ENCODE results near the gene RIPK4. TPM values are rescaled to one million over a fixed set of nuclear protein-coding genes. Genes with fewer than 3 reads are reported as not detected.
A peak's percentile ranks its signal among the peaks of the same experiment; 100 is the strongest.
"Not testable (repeated sequence)": the region's sequence is repeated elsewhere in the genome, so short reads cannot be mapped to it uniquely, and the experiment has no call there.

The RIPK4 gene
- total RNA-seq, 3 donors from 2014 or later: 15.7 to 30.3 TPM; not detected in 1

DNA sequence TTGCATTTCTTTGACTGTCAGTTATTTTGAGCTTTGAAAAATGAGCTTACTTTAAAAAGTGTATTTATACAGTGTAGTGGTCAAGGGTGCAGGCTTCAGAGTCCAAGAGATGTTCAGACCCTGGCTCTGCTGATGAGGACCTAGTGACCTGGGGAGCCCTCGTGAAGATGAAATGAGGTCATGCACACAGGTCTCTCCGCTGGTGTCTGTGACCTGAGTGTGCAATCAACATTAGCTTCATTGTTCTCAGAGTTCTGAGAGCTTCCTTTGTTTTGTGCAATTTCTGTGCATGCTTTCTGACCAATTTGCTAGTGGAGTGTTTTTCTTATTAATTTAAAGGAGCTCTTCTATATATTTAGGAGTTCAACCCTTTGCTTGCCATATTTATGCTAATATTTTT lies 71.3 kb downstream of the RIPK4 start:
- Histone ChIP-seq H3K27ac (no peak overlapping the region), H3K9me3 (no peaks in the 10 kb centered on the region), H3K4me1 (peaks cover 3 to 5% of the 10 kb centered on the region in 2 donors), H3K36me3 (no peaks in the 10 kb centered on the region), H3K27me3 (no peaks in the 10 kb centered on the region), H3K4me3 (no peak overlapping the region)
- TF ChIP-seq POLR2A (IDR thresholded peaks at IDR 0.05) (no peak), POLR2AphosphoS5 (IDR thresholded peaks at IDR 0.05) (no peak)
- TF ChIP-seq, protein P1, sequence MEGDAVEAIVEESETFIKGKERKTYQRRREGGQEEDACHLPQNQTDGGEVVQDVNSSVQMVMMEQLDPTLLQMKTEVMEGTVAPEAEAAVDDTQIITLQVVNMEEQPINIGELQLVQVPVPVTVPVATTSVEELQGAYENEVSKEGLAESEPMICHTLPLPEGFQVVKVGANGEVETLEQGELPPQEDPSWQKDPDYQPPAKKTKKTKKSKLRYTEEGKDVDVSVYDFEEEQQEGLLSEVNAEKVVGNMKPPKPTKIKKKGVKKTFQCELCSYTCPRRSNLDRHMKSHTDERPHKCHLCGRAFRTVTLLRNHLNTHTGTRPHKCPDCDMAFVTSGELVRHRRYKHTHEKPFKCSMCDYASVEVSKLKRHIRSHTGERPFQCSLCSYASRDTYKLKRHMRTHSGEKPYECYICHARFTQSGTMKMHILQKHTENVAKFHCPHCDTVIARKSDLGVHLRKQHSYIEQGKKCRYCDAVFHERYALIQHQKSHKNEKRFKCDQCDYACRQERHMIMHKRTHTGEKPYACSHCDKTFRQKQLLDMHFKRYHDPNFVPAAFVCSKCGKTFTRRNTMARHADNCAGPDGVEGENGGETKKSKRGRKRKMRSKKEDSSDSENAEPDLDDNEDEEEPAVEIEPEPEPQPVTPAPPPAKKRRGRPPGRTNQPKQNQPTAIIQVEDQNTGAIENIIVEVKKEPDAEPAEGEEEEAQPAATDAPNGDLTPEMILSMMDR (IDR thresholded peaks at IDR 0.05): no peak
- intact Hi-C loops (cut with DNase I; ENCODE audit: low total_unique reads): no loop called here
- DNase-seq (ENCODE audit: low spot score in 2 of 2): no peak

GRCh38 chr21:41694042-41694441 lies 72.8 kb downstream of the RIPK4 start:
- H3K4me1 ChIP-seq; H3K27me3 ChIP-seq; H3K9me3 ChIP-seq; H3K27ac ChIP-seq; DNase-seq (ENCODE audit: low spot score in 2 of 2); H3K4me3 ChIP-seq; intact Hi-C loops (cut with DNase I; ENCODE audit: low total_unique reads); H3K36me3 ChIP-seq: not testable (repeated sequence)

DNA sequence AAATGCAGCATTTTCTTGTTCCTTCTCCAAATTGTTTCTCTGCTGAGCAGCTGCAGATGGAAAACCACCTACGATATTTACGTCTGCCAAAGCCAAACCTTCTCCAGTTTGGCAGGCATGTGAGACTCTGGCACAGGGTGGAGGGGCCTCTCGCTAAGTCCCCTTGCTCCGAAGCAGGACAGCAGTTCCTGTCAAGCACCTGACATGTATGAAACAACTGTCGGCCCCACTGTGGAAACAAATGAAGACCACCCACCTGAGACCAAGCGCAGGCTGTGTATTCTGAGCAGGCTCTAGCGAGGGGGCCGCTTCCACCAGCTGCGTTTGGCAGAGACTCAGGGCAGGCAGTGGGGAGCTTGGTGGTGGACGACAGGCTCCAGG lies 74.7 kb downstream of the RIPK4 start:
- peaks cover 3 to 5% of the 10 kb centered on the region in 2 donors for H3K4me1 ChIP-seq
- intact Hi-C loops (cut with DNase I; ENCODE audit: low total_unique reads): no loop called here
- no peak for DNase-seq (ENCODE audit: low spot score in 2 of 2)
- H3K36me3 ChIP-seq: no peaks in the 10 kb centered on the region
- no peaks in the 10 kb centered on the region for H3K27me3 ChIP-seq
- TF ChIP-seq POLR2AphosphoS5 (IDR thresholded peaks at IDR 0.05): no peak
- TF ChIP-seq POLR2A (IDR thresholded peaks at IDR 0.05): no peak
- TF ChIP-seq, protein P1 (IDR thresholded peaks at IDR 0.05): no peak
- no peaks in the 10 kb centered on the region for H3K9me3 ChIP-seq
- peak overlapping the region; percentile 61 to 64 for H3K27ac ChIP-seq
- no peak overlapping the region for H3K4me3 ChIP-seq

DNA sequence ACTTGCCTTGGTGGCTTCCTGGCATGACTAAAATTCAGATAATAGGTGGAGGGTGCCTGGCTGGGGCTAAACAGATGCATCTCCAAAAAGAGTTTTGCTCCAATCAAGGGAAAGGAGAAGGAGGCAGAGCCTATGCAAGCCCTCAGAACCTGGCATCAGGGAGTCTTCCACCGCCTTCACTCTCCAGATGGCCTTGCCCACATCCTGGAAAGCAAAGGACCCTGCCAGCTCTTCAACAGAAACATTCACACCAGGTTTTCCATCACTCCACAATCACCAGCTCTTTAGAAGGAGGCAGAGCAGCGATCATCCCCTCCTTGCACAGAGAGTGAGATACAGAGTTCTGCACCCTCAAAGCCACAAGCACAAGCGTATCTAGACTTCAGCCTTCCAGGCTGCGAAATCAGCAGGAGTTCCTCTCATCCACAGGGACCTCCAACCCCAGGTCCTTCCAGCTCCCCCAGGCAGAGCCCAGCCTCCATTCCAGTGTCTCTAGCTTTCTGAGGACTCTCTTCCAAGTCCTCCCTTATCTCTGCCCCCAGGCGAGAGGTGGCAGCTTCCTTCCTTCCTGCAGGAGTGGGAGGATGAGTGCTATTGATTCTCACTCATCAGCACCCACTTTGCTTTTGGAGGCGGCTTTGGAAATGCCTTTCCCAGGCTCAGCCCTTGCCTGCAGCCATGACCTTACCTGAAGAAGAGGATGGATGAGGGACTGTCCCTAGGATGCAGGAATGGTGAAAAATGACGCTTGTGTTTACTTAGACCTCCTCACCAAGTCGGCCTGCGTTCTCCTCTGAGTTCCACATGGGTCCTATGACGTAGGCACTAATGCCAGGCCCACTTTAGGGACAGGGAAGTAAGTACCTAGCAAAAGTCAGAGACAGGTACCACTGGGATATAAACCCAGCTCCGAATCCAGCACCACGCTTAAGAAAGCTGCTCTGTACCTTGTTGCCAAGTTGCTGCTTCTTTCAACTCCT lies 75.4 kb downstream of the RIPK4 start:
- DNase-seq (ENCODE audit: low spot score in 2 of 2): no peak
- intact Hi-C loops (cut with DNase I; ENCODE audit: low total_unique reads): no loop called here
- Histone ChIP-seq H3K9me3 (no peaks in the 10 kb centered on the region), H3K27ac (peak overlapping the region; percentile 61 to 64), H3K27me3 (no peaks in the 10 kb centered on the region), H3K4me1 (peaks cover 3 to 5% of the 10 kb centered on the region in 2 donors), H3K36me3 (no peaks in the 10 kb centered on the region), H3K4me3 (no peak overlapping the region)
- TF ChIP-seq, protein P1 (IDR thresholded peaks at IDR 0.05): no peak
- TF ChIP-seq POLR2A (IDR thresholded peaks at IDR 0.05) (no peak), POLR2AphosphoS5 (IDR thresholded peaks at IDR 0.05) (no peak)

Other genes with a start within 250 kb of the RIPK4 start
- 10 to 100 TPM in 1 of 3 donors, 1 to 10 TPM in 2; 6.6 to 14.1 (median 9.2) TPM for gene PRDM15, start 112.3 kb upstream of the RIPK4 start, total RNA-seq
- gene C2CD2, start 187.0 kb upstream of the RIPK4 start, total RNA-seq: 10 to 100 TPM; 37.0 to 73.8 (median 41.6) TPM
- 10 to 100 TPM; 15.2 to 18.1 (median 16.1) TPM for gene ZBTB21, start 243.3 kb upstream of the RIPK4 start, total RNA-seq

Data from breast epithelium (tissue), 4 donors.